PFSK-1 (cell line): Measurements from ENCODE around the gene ARPC5.

Source experiments
- FOXP2 ChIP-seq: optimal IDR thresholded peaks from 2 replicates; pipeline ENCODE3; 2011; ENCODE audit warnings: borderline replicate concordance, control low read depth, inconsistent platforms; ENCODE audit not compliant: insufficient read depth; ENCODE audit errors: extremely low read length, extremely low read depth
- POLR2AphosphoS5 ChIP-seq: IDR thresholded peaks from 2 replicates; pipeline ENCODE4 v1.6.1; 2012; ENCODE audit warnings: low read depth, mild to moderate bottlenecking, control low read depth, low read length, moderate library complexity
- SIN3A ChIP-seq: IDR thresholded peaks from 2 replicates; pipeline ENCODE4 v1.6.1; 2012; ENCODE audit warnings: mild to moderate bottlenecking, low read length, moderate library complexity, borderline replicate concordance; ENCODE audit not compliant: insufficient read depth
- TAF1 ChIP-seq: IDR thresholded peaks from 2 replicates; pipeline ENCODE4 v1.6.1; 2012; ENCODE audit warnings: low read length, control low read depth, borderline replicate concordance; ENCODE audit not compliant: insufficient read depth
- TF ChIP-seq, protein P1 (sequence below), 2 experiments: IDR thresholded peaks; 2 replicates each; pipeline versions ENCODE4 v1.6.1 to v1.8.0; 2011 to 2012; ENCODE audit warnings: low read depth in 2 of 2, low read length in 2 of 2, control low read depth in 1 of 2, inconsistent platforms in 1 of 2, mild to moderate bottlenecking in 1 of 2, moderate library complexity in 1 of 2; ENCODE audit not compliant: insufficient read depth in 1 of 2

ARPC5 gene

DNA sequence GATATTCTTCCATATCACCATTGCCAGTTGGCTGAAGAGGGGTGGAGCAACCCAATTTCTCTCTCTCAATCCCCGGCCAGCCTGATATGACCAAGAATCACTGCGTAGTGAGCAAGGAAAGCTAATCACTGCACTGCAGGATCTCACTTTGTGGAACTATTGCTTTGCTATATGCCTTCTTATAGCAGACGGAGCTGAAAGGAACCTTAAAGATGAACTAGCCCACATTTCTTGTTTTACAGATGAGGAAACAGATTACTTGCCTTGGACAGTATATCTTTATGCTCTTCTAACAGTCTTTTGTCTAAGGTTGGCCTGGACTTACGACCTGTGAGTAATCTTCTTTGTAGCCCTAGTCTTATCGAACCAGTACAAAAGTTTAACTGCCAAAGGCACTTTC lies 9.9 kb upstream of the ARPC5 start:
- TF ChIP-seq FOXP2 (no peak), POLR2AphosphoS5 (no peak), SIN3A (no peak), TAF1 (no peak)
- TF ChIP-seq, protein P1, sequence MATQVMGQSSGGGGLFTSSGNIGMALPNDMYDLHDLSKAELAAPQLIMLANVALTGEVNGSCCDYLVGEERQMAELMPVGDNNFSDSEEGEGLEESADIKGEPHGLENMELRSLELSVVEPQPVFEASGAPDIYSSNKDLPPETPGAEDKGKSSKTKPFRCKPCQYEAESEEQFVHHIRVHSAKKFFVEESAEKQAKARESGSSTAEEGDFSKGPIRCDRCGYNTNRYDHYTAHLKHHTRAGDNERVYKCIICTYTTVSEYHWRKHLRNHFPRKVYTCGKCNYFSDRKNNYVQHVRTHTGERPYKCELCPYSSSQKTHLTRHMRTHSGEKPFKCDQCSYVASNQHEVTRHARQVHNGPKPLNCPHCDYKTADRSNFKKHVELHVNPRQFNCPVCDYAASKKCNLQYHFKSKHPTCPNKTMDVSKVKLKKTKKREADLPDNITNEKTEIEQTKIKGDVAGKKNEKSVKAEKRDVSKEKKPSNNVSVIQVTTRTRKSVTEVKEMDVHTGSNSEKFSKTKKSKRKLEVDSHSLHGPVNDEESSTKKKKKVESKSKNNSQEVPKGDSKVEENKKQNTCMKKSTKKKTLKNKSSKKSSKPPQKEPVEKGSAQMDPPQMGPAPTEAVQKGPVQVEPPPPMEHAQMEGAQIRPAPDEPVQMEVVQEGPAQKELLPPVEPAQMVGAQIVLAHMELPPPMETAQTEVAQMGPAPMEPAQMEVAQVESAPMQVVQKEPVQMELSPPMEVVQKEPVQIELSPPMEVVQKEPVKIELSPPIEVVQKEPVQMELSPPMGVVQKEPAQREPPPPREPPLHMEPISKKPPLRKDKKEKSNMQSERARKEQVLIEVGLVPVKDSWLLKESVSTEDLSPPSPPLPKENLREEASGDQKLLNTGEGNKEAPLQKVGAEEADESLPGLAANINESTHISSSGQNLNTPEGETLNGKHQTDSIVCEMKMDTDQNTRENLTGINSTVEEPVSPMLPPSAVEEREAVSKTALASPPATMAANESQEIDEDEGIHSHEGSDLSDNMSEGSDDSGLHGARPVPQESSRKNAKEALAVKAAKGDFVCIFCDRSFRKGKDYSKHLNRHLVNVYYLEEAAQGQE (IDR thresholded peaks at IDR 0.05; ENCODE audit: insufficient read depth in 1 of 2, low read depth in 2 of 2, low read length in 2 of 2): no peak

DNA sequence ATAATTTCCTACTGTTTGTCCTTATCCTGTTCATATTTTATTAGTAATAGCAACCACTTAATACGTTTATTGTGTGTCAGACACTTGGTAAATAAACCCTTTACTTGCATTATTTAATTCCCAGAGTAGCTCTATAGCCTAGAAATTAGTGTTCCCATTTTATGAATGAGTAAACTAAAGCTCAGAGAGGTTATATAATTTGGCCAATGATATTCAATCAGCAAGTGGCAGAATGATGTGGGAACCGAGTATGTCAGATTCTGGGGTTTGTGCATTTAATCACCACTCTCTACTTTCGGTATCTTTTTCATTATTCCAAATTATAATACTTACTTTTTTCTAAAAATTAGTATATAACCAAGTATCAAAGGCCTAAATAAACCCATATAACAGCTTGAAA lies 6.6 kb upstream of the ARPC5 start:
- no peak for TF ChIP-seq TAF1
- TF ChIP-seq, protein P1 (IDR thresholded peaks at IDR 0.05; ENCODE audit: insufficient read depth in 1 of 2, low read depth in 2 of 2, low read length in 2 of 2): no peak
- TF ChIP-seq FOXP2: no peak
- no peak for TF ChIP-seq POLR2AphosphoS5
- no peak for TF ChIP-seq SIN3A

DNA sequence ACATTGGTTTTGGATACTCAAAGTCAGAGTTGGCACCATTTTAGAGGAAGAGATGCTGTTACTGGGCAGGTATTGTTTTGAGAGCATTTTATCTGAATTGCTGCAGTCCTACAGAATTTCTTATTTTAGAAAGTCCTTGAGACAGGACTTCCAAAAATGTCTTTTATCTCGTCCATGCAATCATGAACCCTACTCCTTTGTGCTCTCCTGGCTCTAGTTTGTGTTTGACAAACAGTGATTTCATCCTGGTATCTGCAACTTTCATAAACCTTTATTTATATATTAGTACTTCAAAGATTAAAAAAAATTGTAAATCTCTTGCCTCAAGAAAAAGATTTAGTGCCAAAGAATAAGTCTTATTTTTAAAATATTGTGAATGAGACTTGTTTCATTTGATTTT lies 4.6 kb upstream of the ARPC5 start:
- no peak for TF ChIP-seq TAF1
- TF ChIP-seq POLR2AphosphoS5: no peak
- no peak for TF ChIP-seq FOXP2
- no peak for TF ChIP-seq SIN3A
- TF ChIP-seq, protein P1 (IDR thresholded peaks at IDR 0.05; ENCODE audit: insufficient read depth in 1 of 2, low read depth in 2 of 2, low read length in 2 of 2): no peak

DNA sequence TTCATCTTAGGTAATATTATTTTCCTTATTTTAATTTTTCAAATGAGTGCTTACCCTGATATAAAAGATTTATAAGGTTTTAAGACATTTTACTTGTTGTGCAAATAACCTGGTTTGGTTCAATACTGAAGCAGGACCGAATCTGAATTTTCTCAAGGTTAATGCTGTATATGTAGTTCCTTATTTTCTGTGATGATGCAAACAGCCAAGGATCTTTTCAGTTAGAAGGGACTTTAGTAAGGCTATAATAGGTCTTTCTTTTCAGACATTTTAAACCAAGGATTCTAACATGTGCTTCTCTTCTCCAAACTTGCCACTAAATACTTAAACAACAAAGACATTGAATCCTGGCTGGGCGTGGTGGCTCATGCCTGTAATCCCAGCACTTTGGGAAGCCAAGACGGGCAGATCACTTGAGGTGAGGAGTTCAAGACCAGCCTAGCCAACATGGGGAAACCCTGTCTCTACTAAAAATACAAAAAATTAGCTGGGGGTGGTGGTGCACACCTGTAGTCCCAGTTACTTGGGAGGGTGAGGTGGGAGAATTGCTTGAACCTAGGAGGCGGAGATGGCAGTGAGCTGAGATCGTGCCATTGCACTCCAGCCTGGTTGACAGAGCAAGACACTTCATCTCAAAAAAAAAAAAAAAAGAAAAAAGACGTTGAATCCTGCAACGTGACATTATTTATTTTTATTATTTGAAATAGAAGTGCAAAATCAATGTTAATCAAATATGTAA lies 3.2 kb upstream of the ARPC5 start:
- TF ChIP-seq POLR2AphosphoS5 (no peak), TAF1 (no peak), FOXP2 (no peak), SIN3A (no peak)
- TF ChIP-seq, protein P1 (IDR thresholded peaks at IDR 0.05; ENCODE audit: insufficient read depth in 1 of 2, low read depth in 2 of 2, low read length in 2 of 2): no peak

DNA sequence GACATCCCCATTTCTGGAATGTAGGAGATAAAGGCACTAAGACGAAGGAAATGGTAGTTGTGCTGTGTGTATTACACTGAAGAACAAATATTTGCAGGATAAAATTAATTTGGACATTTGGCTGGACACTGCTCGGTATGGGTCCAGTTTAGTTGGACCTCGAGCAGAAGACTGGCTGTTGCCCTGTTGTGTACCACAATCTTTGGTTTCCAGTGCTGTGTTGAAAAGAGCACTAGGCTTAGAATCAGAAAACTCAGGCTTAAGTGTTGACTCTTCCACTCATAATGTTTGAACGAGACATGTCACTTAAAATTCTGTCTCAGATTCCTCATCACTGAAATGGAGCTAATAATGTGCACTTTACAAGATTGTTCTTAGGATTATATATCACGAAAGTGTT lies 1.2 kb upstream of the ARPC5 start:
- no peak for TF ChIP-seq POLR2AphosphoS5
- TF ChIP-seq SIN3A: no peak
- TF ChIP-seq, protein P1 (IDR thresholded peaks at IDR 0.05; ENCODE audit: insufficient read depth in 1 of 2, low read depth in 2 of 2, low read length in 2 of 2): no peak
- no peak for TF ChIP-seq FOXP2
- no peak for TF ChIP-seq TAF1
